ENCODE measurements around the gene ZNF385B. TPM values are rescaled to one million over a fixed set of nuclear protein-coding genes. Genes with fewer than 3 reads are reported as not detected.

ZNF385B gene
- total RNA-seq, 1 donor from 2014 or later, result 0.11 TPM

- TF ChIP-seq, protein P1, sequence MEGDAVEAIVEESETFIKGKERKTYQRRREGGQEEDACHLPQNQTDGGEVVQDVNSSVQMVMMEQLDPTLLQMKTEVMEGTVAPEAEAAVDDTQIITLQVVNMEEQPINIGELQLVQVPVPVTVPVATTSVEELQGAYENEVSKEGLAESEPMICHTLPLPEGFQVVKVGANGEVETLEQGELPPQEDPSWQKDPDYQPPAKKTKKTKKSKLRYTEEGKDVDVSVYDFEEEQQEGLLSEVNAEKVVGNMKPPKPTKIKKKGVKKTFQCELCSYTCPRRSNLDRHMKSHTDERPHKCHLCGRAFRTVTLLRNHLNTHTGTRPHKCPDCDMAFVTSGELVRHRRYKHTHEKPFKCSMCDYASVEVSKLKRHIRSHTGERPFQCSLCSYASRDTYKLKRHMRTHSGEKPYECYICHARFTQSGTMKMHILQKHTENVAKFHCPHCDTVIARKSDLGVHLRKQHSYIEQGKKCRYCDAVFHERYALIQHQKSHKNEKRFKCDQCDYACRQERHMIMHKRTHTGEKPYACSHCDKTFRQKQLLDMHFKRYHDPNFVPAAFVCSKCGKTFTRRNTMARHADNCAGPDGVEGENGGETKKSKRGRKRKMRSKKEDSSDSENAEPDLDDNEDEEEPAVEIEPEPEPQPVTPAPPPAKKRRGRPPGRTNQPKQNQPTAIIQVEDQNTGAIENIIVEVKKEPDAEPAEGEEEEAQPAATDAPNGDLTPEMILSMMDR (IDR thresholded peaks at IDR 0.05; ENCODE audit: unreplicated experiment), result no peak
- Mint-ChIP-seq H3K9me3 (peaks cover under 1% of the 10 kb centered on the region), H3K4me3 (no peak overlapping the region), H3K27ac (no peak overlapping the region), H3K4me1 (no peaks in the 10 kb centered on the region), H3K27me3 (ENCODE audit: low read depth) (no peaks in the 10 kb centered on the region), H3K36me3 (no peaks in the 10 kb centered on the region)
- DNase-seq (ENCODE audit: low spot score in 2 of 2, unreplicated experiment in 2 of 2), result no peak
Observed at GRCh38 chr2:179605341-179605740, 256.1 kb downstream of the ZNF385B start.

- H3K27me3 Mint-ChIP-seq (ENCODE audit: low read depth), result no peaks in the 10 kb centered on the region
- no peak overlapping the region for H3K27ac Mint-ChIP-seq
- H3K36me3 Mint-ChIP-seq, result no peaks in the 10 kb centered on the region
- no peaks in the 10 kb centered on the region for H3K9me3 Mint-ChIP-seq
- TF ChIP-seq, protein P1 (IDR thresholded peaks at IDR 0.05; ENCODE audit: unreplicated experiment), result no peak
- no peak for DNase-seq (ENCODE audit: low spot score in 2 of 2, unreplicated experiment in 2 of 2)
- no peaks in the 10 kb centered on the region for H3K4me1 Mint-ChIP-seq
- no peak overlapping the region for H3K4me3 Mint-ChIP-seq
Observed at GRCh38 chr2:179604598-179604997, 256.8 kb downstream of the ZNF385B start.

- TF ChIP-seq, protein P1 (IDR thresholded peaks at IDR 0.05; ENCODE audit: unreplicated experiment), result no peak
- Mint-ChIP-seq H3K27ac (no peak overlapping the region), H3K27me3 (ENCODE audit: low read depth) (no peaks in the 10 kb centered on the region), H3K4me1 (no peaks in the 10 kb centered on the region), H3K9me3 (no peaks in the 10 kb centered on the region), H3K4me3 (no peak overlapping the region), H3K36me3 (no peaks in the 10 kb centered on the region)
- DNase-seq (ENCODE audit: low spot score in 2 of 2, unreplicated experiment in 2 of 2), result no peak
Observed at GRCh38 chr2:179602452-179602851, 259.0 kb downstream of the ZNF385B start.

DNA sequence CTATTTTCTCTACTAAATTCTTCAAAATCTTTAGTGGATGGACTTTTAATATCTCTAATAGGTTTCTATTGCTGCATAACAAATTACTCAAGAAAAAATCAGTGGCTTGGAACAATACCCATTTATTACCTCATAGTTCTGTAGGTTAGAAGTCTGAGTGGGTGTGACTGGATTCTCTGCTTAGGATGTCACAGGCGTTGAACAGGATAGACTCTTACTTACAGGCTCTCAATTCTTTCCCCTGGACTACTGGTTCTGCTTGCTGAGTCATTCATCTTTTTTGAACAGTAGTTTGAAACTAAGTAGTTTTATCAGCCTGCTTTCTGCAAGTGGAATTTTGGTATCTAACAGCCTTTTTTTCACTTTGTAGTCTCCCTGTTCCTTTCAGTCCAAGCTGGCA lies 265.4 kb downstream of the ZNF385B start:
- H3K36me3 Mint-ChIP-seq, result no peaks in the 10 kb centered on the region
- no peak overlapping the region for H3K27ac Mint-ChIP-seq
- peaks cover 10% of the 10 kb centered on the region for H3K9me3 Mint-ChIP-seq
- no peaks in the 10 kb centered on the region for H3K27me3 Mint-ChIP-seq (ENCODE audit: low read depth)
- DNase-seq (ENCODE audit: low spot score in 2 of 2, unreplicated experiment in 2 of 2), result no peak
- H3K4me1 Mint-ChIP-seq, result no peaks in the 10 kb centered on the region
- TF ChIP-seq, protein P1 (IDR thresholded peaks at IDR 0.05; ENCODE audit: unreplicated experiment), result no peak
- no peak overlapping the region for H3K4me3 Mint-ChIP-seq

DNA sequence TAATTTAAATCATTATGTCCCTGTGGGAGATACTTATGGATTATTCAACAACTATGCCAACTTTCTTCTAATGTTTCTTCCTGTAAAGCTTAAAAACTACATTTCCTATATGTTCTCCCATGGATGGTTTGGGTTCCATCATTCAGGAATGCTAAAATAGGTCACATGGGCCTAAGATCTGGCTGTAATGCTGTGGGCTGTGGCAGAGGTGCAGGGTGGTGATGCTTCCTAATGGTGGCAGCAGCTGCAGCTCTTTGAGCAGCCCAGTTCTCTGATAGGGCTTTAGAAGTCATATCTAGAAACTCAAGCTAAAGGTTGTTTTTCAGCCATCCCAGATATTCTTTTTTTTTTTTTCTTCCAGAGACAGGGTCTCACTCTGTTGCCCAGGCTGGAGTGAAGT lies 266.1 kb downstream of the ZNF385B start:
- H3K4me1 Mint-ChIP-seq, result no peaks in the 10 kb centered on the region
- no peak overlapping the region for H3K4me3 Mint-ChIP-seq
- DNase-seq (ENCODE audit: low spot score in 2 of 2, unreplicated experiment in 2 of 2), result no peak
- H3K36me3 Mint-ChIP-seq, result no peaks in the 10 kb centered on the region
- peaks cover 10% of the 10 kb centered on the region for H3K9me3 Mint-ChIP-seq
- TF ChIP-seq, protein P1 (IDR thresholded peaks at IDR 0.05; ENCODE audit: unreplicated experiment), result no peak
- no peak overlapping the region for H3K27ac Mint-ChIP-seq
- no peaks in the 10 kb centered on the region for H3K27me3 Mint-ChIP-seq (ENCODE audit: low read depth)
